Muscle layer of colon (tissue), 2 donors: ENCODE measurements around the gene SHISA7.
"Not testable (repeated sequence)": the region's sequence is repeated elsewhere in the genome, so short reads cannot be mapped to it uniquely, and the experiment has no call there.

ENCODE experiments used
- H3K27ac ChIP-seq: one replicate; pipeline ENCODE4 v1.7.0; 2013; ENCODE audit warnings: low read depth, mild to moderate bottlenecking, low read length, moderate library complexity
- H3K27me3 ChIP-seq, 2 donors: one replicate each; pipeline ENCODE4 v1.7.0; 2013; ENCODE audit warnings: low read length in 2 of 2, mild to moderate bottlenecking in 2 of 2; ENCODE audit not compliant: insufficient read depth in 2 of 2, control insufficient read depth in 1 of 2
- H3K36me3 ChIP-seq: one replicate; pipeline ENCODE4 v1.7.0; 2013; ENCODE audit warnings: mild to moderate bottlenecking, low read length; ENCODE audit not compliant: insufficient read depth
- H3K4me1 ChIP-seq: one replicate; pipeline ENCODE4 v1.7.0; 2013; ENCODE audit warnings: mild to moderate bottlenecking, low read length; ENCODE audit not compliant: insufficient read depth
- H3K4me3 ChIP-seq, 2 donors: one replicate each; pipeline ENCODE4 v1.7.0; 2013; ENCODE audit warnings: low read length in 2 of 2, low read depth in 1 of 2, mild to moderate bottlenecking in 1 of 2, moderate library complexity in 1 of 2
- H3K9ac ChIP-seq: one replicate; pipeline ENCODE4 v1.7.0; 2013; ENCODE audit warnings: low read length
- H3K9me3 ChIP-seq: one replicate; pipeline ENCODE4 v1.7.0; 2013; ENCODE audit warnings: mild to moderate bottlenecking, low read length
- donor health status: abdominal sarcoma.
- donor health status: Adenocarcinoma of cecum.

The SHISA7 gene

DNA sequence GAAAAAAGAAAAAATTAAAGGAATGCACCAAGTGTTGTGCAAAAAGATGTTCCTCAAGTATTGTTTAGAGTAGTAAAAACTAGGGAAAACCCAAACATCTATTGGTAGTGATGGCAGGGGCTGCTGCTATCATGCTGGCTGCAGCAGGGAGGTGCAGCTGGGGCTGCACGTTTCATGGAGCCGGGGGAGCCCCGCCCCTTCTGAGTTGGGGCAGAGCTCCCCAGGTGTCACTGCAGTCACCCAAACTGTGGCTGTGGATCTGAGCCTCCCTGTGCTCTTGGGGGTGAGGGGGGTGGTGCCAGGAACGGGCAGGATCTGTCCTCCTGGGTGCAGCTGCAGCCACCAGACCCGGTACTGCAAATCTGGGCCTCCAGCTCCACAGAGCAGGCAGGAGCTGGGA lies 24.0 kb downstream of the SHISA7 start:
- H3K27me3 ChIP-seq = peaks cover 0 to 10% of the 10 kb centered on the region in 2 donors
- no peak overlapping the region for H3K27ac ChIP-seq
- no peaks in the 10 kb centered on the region for H3K9me3 ChIP-seq
- no peaks in the 10 kb centered on the region for H3K36me3 ChIP-seq
- no peaks in the 10 kb centered on the region for H3K4me1 ChIP-seq
- H3K4me3 ChIP-seq = no peak overlapping the region
- H3K9ac ChIP-seq = no peak overlapping the region

DNA sequence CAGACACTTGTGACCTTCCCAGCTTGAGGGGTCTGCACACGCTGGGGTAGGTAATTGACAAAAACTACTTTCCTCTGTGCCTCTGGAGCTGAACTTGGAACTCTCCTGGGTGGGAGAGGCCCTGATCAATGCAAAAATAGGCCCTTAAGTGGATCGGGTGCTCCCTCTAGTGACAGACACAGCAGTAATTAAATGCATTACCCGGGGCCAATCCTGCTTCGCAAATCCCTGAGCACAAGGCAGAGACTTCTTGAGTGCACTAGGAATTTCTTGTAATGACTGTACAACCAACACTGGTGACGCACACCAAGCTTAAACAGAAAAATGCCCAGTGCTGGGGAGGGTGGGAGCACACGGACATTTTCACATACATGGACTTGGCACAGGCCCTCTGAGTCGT lies 24.9 kb downstream of the SHISA7 start:
- no peak overlapping the region for H3K27ac ChIP-seq
- no peak overlapping the region for H3K9ac ChIP-seq

DNA sequence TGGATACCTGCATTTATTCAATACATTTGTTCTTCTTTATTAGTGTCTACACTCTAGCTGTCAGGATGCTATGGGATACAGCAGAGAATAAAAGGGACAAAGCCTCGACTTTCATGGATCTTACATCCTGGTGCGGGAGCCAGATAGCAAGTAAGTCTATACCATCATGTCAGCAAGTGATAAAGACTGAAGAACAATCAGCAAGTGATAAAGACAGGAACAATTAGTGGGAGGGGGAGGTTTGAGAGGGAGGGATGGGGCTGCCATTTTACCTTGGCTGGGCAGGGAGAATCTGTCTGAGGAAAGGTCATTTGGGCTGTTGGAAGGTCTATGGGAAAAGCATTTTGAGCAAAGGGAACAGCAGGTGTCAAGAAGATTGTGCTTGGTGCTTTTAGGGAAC lies 32.9 kb downstream of the SHISA7 start:
- H3K27me3 ChIP-seq = no peaks in the 10 kb centered on the region
- peaks cover 16% of the 10 kb centered on the region for H3K4me1 ChIP-seq
- H3K9me3 ChIP-seq = no peaks in the 10 kb centered on the region
- H3K27ac ChIP-seq = no peak overlapping the region
- H3K4me3 ChIP-seq = no peak overlapping the region
- H3K9ac ChIP-seq = no peak overlapping the region
- peaks cover 10% of the 10 kb centered on the region for H3K36me3 ChIP-seq

More for the DNA sequence above, 24.9 kb downstream of the SHISA7 start:
- Histone ChIP-seq H3K4me3 (no peak overlapping the region), H3K4me1 (no peaks in the 10 kb centered on the region), H3K27me3 (peaks cover 0 to 10% of the 10 kb centered on the region in 2 donors), H3K36me3 (no peaks in the 10 kb centered on the region), H3K9me3 (no peaks in the 10 kb centered on the region)

DNA sequence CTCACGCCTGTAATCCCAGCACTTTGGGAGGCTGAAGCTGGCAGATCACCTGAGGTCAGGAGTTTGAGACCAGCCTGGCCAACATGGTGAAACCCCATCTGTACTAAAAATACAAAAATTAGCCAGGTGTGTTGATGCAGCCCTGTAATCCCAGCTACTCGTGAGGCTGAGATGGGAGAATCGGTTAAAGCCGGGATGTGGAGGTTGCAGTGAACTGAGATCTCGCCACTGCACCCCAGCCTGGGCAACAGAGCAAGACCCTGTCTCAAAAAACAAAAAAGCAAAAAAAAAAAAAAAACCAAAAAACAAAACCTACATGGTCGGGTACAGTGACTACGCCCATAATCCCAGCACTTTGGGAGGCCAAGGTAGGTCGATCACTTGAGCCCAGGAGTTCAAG lies 33.9 kb downstream of the SHISA7 start:
- H3K4me3 ChIP-seq, H3K27me3 ChIP-seq, H3K9me3 ChIP-seq, H3K9ac ChIP-seq, H3K27ac ChIP-seq: not testable (repeated sequence)
- Histone ChIP-seq H3K4me1 (peaks cover 16% of the 10 kb centered on the region), H3K36me3 (peaks cover 12% of the 10 kb centered on the region)

DNA sequence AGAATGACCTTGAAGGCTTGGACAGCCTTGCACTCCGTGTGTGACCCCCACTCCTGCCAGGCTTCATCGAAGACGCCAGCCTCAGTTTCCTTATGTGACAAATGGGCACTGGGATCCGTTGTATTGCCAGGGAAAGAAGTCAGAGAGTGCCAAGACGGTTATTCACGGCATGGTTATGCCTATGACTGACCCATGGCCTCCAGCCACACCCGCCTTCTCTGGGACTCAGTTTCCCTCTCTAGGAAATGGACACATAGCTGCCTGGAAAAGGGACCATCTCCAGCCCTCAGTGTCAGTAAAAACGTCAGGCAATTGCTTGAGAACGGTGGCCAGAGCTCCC lies 34.6 kb downstream of the SHISA7 start:
- H3K9me3 ChIP-seq = no peaks in the 10 kb centered on the region
- H3K4me3 ChIP-seq = peak overlapping the region; percentile 51 to 64
- H3K36me3 ChIP-seq = peaks cover 16% of the 10 kb centered on the region
- H3K27me3 ChIP-seq = no peaks in the 10 kb centered on the region
- H3K4me1 ChIP-seq = peaks cover 16% of the 10 kb centered on the region
- no peak overlapping the region for H3K9ac ChIP-seq
- H3K27ac ChIP-seq = peak overlapping the region; percentile 86

DNA sequence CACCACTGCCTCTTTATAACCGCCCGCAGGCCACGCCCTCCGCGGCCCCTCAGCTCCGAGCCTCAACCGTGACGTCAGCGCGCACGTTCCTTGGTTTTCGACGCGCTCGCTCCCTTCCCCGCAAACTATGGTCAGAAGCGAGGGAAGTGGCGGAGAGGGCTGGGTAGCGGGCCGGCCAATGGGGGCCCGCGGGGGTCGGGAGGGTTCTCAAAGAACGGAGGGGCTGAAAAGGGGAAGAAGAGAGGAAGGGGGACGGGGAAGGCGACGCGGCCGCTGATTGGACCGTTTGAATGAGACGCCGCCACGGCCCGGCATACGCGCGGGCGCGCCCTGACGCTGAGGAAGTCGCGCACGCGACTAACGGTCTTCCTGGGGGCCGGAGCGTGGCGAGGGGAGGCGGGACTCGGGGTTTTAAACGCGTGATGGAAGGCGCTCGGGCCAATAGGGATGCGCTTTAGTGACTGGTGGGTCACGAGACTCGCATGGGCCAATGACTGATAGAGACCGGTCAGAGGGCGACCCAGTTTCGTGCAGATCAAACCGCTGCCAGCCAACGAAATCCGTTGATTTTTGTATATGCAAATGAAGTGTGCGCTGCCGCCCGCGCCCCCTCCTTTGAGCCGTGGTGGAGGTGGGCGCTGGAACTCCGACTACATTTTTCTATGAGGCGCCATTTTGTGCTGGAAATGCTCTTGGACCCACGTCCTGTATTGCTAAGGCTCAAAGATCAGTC lies 35.1 kb downstream of the SHISA7 start:
- Histone ChIP-seq H3K27me3 (no peaks in the 10 kb centered on the region), H3K9ac (no peak overlapping the region), H3K4me1 (peaks cover 16% of the 10 kb centered on the region), H3K9me3 (no peaks in the 10 kb centered on the region), H3K36me3 (peaks cover 16% of the 10 kb centered on the region), H3K4me3 (peak overlapping the region; percentile 51 to 76), H3K27ac (peak overlapping the region; percentile 88)

DNA sequence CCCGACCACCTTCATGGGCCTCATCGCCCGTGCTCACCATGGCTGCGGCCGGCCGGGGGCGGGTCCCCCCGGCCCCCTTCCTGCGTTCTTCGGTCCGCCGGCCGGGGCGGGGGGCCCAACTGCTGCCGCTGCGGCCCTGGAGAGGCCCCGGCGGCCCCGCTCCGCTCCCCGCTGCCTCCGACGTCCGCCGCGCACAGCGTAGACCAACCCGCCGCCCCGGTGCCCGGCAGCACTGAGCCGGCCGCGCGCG lies 35.6 kb downstream of the SHISA7 start, which contains the start of gene UBE2S:
TSS of gene UBE2S (minus strand) at position 239 of the 250 bp plus-strand sequence. CDS start at position 40, 199 bp downstream.
- Histone ChIP-seq H3K36me3 (peaks cover 21% of the 10 kb centered on the region), H3K27ac (peak within 1 kb of the TSS; percentile 88)

DNA sequence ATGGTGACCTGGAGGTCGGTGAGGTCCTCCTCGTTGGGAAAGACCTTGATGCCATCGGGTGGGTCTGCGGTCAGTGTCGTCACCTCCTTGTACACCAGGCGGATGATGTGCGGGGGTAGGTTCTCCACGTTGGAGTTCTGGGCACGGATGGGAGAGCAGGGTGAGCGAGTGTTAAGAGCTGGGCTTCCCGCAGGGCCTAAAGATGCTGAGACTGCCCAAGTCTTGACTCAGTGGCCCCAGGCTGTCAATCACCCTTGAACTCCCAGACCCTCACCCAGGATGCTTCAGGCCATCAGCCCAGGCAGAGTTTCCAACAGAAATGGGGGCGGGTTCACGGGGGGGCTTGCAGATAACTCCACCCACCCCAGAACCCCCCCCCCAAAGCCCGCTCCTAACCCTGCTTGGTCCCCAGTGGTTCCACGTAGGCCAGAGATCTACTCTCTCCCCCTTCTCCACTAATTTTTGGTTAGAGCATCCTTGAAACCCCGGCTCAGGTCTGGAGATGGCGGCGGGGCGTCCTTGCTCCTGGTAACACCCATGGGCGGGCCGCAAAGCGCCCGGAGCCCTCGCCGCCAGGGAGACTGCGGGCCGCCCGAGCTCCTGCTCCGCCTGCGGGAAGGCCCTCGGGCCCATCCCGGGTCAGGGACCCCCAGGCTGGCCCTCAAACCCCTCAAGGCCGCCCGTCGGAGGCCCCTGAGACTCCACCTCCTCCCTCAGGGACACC lies 36.1 kb downstream of the SHISA7 start:
- Histone ChIP-seq H3K9me3 (no peaks in the 10 kb centered on the region), H3K36me3 (peaks cover 26% of the 10 kb centered on the region), H3K27me3 (no peaks in the 10 kb centered on the region), H3K27ac (peak overlapping the region; percentile 88), H3K4me1 (peaks cover 16% of the 10 kb centered on the region), H3K9ac (no peak overlapping the region), H3K4me3 (peak overlapping the region; percentile 39 to 76)

More for the DNA sequence above, 35.6 kb downstream of the SHISA7 start, which contains the start of gene UBE2S:
- H3K4me3 ChIP-seq = peak within 1 kb of the TSS; percentile 51 to 76
- not testable (repeated sequence) for H3K27me3 ChIP-seq, H3K9ac ChIP-seq, H3K9me3 ChIP-seq
- H3K4me1 ChIP-seq = peaks cover 16% of the 10 kb centered on the region

DNA sequence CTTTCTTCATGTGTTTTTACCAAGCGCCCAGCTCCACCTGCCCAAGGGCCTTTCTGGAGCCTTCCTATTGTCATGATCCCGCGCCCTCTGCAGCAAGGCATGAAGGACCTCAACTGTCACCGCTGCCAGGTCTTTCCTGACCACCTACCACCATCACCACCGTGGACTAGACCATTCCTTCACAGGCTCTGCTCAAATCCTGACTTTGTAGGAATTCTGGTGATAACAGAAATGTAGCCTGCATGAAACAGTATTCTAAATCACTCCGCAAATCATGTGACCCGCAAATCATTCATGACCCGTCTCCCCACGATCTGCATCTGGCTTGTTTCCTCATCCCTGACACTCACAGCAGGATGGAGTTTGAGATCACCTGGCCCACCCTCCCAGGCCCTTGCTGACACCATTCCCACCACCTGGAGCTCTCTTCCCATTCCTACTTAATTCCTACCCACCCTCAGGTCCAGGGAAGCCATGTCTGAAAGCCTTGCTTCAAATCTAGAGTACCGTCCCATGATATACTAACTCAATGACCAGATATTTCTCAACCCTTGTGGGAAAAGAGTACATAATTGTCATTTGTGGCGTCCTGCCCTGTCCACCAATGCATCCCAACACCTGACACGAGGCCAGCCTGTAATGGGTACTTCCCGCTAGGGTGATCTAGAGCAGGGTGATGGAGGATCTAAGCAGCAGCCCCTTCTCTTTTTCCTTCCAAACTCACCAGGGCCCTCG lies 36.8 kb downstream of the SHISA7 start:
- H3K4me1 ChIP-seq = peaks cover 16% of the 10 kb centered on the region

DNA sequence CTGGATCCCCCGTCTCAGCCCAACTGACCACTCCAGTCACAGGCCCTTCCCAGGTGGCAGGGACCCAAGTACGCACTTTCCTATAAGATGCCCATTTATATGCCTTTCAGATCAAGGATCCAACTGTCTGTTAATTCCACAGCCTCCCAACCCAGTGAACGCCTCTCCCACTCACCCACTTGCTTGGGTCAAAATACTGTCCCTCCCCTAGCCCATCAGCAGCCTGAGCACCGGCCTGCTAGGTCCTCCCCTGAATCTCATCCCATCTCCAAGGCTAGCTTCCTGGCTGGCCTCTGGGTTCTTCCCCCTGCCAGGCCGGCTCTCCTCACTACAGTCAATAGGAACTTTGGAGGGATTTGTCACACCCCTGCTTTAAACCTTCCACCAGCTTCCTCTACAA lies 37.5 kb downstream of the SHISA7 start:
- Histone ChIP-seq H3K4me1 (peaks cover 16% of the 10 kb centered on the region), H3K9ac (no peak overlapping the region), H3K4me3 (no peak overlapping the region), H3K27me3 (no peaks in the 10 kb centered on the region), H3K9me3 (no peaks in the 10 kb centered on the region), H3K36me3 (peaks cover 28% of the 10 kb centered on the region), H3K27ac (no peak overlapping the region)

More for the DNA sequence above, 36.8 kb downstream of the SHISA7 start:
- H3K4me3 ChIP-seq = peak overlapping the region; percentile 39 to 76
- H3K27me3 ChIP-seq = no peaks in the 10 kb centered on the region
- no peak overlapping the region for H3K27ac ChIP-seq
- no peak overlapping the region for H3K9ac ChIP-seq
- H3K9me3 ChIP-seq = no peaks in the 10 kb centered on the region
- H3K36me3 ChIP-seq = peaks cover 28% of the 10 kb centered on the region

DNA sequence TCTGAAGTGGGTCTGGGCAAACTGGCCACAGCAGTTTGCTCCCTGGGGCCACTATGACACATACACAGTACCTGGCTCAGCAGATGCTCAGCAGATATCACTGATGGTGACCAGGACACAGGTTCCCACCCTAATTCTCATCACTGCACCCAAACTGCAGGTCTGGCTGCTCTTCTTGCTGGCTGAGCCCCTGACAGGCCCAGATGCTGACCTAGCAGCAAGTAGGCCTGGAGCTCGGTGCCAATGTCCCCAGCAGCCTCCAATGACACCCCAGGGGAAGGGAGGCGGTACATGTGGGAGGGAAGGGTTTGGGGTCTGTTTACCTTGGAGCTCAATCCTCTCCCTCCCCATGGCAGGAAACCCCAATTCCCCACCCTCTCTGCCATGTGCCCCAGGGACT lies 40.6 kb downstream of the SHISA7 start:
- H3K4me3 ChIP-seq = no peak overlapping the region

More for the DNA sequence above, 40.6 kb downstream of the SHISA7 start:
- no peak overlapping the region for H3K27ac ChIP-seq
- H3K36me3 ChIP-seq = peaks cover 28% of the 10 kb centered on the region
- no peak overlapping the region for H3K9ac ChIP-seq
- no peaks in the 10 kb centered on the region for H3K27me3 ChIP-seq
- no peaks in the 10 kb centered on the region for H3K9me3 ChIP-seq
- peaks cover 13% of the 10 kb centered on the region for H3K4me1 ChIP-seq
